IPS-NIHi7 (cell line): ENCODE results near the gene CLSTN1.

Source experiments
- DNase-seq: peaks from one replicate; pipeline ENCODE4 v3.0.0; 2012; ENCODE audit warnings: mixed read lengths; ENCODE audit errors: extremely low spot score

Gene CLSTN1

DNA sequence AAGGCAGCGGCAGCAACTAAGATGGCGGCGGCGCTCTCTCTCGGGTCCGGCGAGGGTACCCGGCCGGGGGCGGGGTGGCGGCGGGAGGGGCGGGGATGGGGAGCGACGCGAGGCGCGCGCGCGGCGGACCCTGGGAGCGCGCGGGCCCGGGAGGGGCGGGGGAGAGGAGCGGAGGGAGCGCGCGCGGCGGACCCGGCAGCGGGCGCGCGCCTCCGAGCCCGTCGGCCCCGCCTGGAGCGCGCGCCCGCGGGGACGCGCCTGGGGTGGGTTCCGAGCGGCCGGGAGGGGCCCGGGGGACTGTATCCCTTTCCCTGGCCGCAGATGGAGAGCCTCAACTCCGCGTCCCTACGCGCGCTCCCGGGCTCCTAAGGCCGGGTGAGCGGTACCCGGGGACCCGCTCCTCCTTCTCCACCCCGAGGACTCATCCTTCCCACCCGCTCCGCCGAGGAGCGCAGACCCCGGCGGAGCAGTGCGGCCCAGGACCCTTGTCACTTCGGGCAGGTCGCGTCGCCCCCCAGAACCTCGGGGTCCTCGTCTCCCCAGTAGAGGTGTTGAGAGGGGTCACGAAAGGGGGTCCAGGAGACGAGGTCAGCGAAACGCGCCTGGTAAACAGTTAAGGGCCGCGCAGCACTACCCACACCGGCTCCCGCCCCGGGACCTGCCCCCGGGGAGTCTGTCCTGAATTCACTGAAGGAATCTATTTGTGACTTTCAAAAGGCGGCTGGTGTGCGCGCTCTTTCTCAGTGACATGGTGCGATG is at the start of gene CLSTN1:
Gene CLSTN1 (minus strand): TSS at position 23 of the 759 bp plus-strand sequence. CDS start 232 bp downstream, outside the sequence.
- peak; percentile 97 for DNase-seq

GRCh38 chr1:9873385-9873784 is 49.6 kb upstream of the CLSTN1 start:
- no peak for DNase-seq

- DNase-seq = no peak
Observed at GRCh38 chr1:9872430-9873165, 48.8 kb upstream of the CLSTN1 start.

GRCh38 chr1:9871707-9872425 is 48.1 kb upstream of the CLSTN1 start:
- no peak for DNase-seq

DNA sequence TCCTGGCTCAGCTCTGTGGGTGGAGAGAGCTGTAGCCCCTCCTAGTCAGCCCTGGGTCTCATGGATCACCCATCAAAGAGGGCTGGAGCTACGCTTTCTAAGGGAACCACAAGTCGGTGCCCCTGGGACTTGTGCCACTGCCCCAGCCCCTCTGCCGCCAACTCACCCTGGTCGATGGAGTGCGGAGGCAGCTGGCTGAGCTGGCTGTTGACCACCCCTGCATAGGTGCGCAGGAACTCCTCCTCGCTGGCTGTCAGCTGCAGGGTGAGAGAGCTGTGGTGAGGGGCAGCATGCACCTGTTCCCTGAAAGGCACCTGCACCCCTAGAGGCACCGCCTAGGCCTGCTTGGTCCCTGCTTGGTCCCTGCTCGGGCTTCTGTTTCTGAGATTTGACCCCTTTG is 47.3 kb upstream of the CLSTN1 start:
- no peak for DNase-seq

DNA sequence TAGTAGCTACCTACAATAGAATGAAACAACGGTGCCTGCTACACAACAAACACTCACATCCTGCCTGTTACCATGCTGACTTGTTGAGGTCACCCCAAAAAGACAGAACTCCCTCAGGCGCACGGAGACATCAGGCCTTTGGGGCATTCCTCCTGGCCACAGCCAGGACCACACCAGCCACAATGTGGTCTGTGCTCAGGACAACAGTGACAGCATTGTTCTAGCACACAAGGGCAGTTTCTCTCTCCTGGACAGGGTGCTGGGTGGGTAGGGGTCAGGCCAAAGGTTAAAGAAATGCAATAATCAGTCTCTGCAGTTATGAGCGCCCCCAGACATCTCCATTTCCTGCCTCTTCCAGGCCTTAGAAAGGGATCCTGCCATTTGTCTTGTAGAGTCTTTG is 46.8 kb upstream of the CLSTN1 start:
- DNase-seq = no peak

DNA sequence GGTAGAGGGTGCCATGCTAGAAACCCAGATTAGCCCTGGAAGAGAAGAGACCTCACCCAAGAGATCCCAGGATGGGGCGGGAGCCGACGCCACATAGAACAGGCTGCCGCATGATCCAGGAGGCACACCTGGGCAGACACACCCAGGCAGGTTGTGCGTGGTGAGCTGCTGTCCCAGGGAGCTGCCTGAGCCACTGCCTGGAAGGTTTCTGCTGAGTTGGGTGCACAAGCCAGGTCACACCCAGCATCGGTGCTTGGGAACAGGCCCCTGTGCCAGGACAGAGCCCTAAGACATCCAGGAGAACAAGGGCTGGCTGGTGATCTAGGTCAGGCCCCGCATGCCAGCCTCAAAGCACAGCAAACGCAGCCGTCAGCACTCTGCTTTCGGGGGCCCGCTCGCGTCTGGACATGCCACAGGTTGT is 46.1 kb upstream of the CLSTN1 start:
- no peak for DNase-seq

- DNase-seq = no peak
Observed at GRCh38 chr1:9868244-9868590, 44.5 kb upstream of the CLSTN1 start.

GRCh38 chr1:9867408-9868243 is 43.9 kb upstream of the CLSTN1 start:
- peak; percentile 93 for DNase-seq

DNA sequence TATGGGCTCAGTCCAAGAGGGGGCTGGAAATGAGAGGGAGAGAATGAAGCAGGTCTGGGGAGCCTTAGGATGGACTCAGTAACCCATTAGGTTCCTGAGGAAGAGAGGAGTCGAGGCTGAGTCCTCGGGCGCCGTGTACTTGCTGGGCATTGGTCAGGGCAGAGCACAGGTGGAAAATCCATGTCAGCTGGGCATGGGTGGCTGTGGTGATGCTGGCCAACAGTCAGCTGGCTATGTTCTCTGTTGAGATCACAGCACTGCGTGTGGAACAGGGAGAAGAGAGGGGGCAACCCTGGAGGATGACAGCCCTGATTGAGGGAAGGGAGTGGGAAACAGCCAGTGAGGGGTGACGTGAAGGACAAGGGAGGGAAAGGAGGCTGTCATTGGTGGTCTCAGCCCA is 43.1 kb upstream of the CLSTN1 start:
- DNase-seq = no peak

- DNase-seq = no peak
Observed at GRCh38 chr1:9865724-9866123, 42.0 kb upstream of the CLSTN1 start.

DNA sequence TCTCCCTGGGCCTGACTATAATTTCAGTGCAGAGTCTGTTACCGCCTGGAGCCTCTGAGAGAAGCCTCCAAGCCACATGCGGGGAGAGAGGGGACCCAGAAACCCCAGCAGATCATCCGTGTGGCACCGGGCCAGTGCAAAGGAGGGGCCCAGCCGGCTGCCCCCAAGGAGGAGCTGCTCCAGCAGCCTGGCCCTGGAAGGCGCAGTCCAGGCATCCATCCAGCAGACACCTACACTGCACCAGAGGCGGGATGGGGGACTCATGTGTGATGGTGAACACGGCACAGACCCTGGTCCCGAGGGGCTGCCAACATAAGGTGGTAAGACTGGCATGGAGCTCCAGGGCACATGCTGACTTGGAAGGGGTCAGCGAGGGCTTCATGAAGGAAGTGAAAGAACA is 39.6 kb upstream of the CLSTN1 start:
- no peak for DNase-seq

- DNase-seq = no peak
Observed at GRCh38 chr1:9861360-9861759, 37.6 kb upstream of the CLSTN1 start.

DNA sequence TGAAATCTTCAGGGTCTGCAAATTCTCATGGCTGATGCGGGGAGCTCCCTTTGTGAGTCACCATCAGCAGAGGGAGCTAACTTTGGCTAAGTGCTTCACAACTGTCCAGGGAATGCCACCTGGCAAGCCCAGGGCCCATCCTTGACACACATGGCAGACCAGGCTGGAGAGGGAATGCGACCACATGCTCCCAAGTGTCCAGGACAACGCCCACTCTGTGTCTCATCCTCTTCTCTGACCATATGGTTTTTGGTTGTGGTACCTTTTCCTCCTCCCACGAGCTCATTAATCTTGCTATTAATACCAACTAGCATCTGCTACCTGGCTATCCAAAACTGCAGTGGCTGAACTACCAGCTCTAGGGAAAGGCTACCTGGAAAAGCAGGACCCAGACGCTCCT is 37.1 kb upstream of the CLSTN1 start:
- no peak for DNase-seq

GRCh38 chr1:9859281-9860014 is 35.7 kb upstream of the CLSTN1 start:
- DNase-seq = peak; percentile 64

- no peak for DNase-seq
Observed at GRCh38 chr1:9858293-9859035, 34.7 kb upstream of the CLSTN1 start.

DNA sequence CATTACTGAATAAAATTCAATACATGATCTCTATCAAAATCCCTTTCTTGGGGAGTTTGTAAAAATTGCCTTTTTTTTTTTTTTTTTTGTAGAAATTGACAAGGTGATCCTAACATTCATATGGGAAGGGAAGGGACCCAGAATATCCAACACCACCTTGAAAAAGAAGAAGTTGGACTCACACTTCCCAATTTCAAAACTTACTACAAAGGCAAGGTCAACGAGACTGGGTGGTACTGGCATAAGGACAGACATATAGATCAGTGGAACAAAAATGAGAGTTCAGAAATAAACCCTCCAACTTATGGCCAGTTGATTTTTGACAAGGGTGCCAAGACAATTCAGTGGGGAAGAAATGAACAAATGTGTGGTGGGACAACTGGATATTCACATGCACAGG is 31.4 kb upstream of the CLSTN1 start:
- DNase-seq = no peak

DNA sequence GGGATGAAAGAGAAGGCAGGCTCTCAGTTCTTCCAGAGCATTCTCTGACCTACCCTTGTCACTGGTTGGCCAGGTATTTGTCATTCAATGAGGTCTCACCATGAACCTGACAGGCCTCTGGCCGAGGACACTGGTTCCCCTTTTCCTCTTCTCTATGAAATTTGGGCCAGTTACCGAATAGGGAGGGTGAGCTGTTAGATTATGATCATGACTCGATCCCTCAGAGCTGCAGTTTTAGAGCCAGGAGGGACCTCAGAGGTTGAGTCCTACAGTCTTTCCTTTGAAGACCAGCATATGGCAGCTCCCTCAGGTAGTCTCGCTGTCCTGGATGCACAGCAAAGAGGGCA is 29.5 kb upstream of the CLSTN1 start:
- no peak for DNase-seq

DNA sequence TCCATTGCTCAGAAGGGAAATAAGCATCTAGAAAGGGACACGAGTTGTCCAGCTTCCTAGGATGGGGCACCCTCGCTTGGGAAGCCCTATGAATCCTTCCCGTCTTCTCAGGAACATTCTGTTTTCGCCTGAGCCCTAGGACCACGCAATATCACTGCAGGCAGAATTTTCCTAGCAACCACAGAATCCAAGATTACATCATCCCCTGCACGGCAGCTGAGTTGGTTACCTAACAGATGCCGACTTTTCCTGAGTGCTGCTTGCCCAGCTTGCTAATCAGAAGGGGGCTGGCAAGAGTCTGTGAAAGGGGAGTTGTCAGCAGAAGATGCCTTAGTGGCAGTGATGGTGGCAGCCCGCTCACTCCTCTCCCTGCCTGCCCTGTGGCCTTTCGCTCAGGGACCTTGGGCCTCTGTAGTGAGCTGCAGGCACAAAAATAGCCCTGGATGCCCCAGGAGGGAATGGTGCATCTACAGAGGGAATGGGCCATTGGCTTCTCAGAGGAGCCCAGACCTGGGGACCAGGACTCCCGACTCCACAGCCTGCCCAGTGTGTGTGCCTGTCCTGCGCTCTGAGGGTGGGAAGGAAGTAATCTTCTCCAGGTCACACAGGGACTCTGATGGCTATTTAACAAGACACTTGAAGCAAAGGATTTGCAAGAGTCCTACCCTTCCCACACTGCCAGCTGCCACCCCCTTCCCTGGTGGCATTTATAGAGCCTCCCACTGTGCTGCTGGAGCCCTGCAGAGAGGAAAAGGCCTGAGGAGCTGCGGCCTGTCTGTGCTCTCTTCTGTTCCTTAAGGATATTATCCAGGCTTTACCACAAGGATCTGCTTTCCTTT is 28.9 kb upstream of the CLSTN1 start:
- DNase-seq = no peak

DNA sequence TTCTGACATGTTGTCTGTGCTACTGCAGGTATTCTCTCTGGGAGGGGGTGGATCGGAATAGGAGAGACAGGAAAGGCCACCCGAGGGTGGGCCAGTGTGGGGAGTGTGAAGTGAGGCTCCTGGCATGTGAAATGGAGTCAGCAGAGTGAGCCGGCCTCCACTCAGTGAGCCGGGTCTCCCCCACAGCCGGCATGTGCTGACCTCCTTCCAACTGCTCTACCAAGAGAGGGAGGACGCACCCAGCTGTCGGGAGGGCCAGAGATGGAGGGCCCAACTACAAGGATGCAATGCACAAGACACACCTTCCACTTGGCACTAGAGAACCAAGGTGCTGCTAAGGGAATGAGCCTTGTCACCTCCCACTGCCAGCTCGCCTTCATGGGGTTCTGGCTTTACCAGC is 28.2 kb upstream of the CLSTN1 start:
- DNase-seq = no peak
